GM12874 (cell line): ENCODE results near the gene COL1A2.

Source experiments
- CTCF ChIP-seq: IDR thresholded peaks from 2 replicates; pipeline ENCODE4 v1.5.1; 2011; ENCODE audit warnings: low read depth, mild to moderate bottlenecking, control low read depth, low read length, moderate library complexity; ENCODE audit not compliant: insufficient read depth

The COL1A2 gene

GRCh38 chr7:94425546-94425945 is 30.9 kb downstream of the COL1A2 start:
- no peak for TF ChIP-seq CTCF

DNA sequence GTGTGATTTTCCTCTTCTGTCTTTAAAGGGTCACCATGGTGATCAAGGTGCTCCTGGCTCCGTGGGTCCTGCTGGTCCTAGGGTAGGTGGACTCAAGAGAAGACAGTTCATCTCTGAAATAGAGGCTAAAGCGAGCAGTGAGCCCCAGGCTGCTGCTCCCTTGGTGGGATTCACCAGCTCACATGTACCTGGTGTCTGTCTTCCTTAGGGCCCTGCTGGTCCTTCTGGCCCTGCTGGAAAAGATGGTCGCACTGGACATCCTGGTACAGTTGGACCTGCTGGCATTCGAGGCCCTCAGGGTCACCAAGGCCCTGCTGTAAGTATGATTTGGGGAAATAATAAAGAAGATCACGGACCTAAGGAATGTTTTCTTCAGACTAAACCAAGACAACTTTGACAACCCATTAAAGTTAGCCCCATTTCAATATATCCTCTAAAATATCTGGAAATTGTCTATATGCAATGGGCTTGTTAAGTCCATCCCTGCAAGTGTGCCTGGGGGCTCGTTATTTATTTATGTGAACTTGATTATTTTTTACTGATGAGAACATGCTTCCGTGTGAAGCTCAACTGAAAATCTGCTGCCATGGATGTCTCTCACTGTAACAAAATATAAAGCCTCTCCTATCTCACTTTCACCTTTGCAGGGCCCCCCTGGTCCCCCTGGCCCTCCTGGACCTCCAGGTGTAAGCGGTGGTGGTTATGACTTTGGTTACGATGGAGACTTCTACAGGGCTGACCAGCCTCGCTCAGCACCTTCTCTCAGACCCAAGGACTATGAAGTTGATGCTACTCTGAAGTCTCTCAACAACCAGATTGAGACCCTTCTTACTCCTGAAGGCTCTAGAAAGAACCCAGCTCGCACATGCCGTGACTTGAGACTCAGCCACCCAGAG is 32.5 kb downstream of the COL1A2 start:
- TF ChIP-seq CTCF, result no peak

DNA sequence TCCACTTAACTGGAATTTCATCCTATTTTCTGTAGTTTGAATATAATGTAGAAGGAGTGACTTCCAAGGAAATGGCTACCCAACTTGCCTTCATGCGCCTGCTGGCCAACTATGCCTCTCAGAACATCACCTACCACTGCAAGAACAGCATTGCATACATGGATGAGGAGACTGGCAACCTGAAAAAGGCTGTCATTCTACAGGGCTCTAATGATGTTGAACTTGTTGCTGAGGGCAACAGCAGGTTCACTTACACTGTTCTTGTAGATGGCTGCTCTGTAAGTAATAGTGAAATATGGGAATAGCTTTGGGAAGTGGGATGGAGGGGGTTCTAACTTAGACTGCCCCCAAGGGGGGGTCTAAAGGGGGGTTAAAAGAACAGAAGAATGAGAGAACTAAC is 34.5 kb downstream of the COL1A2 start:
- TF ChIP-seq CTCF, result no peak

DNA sequence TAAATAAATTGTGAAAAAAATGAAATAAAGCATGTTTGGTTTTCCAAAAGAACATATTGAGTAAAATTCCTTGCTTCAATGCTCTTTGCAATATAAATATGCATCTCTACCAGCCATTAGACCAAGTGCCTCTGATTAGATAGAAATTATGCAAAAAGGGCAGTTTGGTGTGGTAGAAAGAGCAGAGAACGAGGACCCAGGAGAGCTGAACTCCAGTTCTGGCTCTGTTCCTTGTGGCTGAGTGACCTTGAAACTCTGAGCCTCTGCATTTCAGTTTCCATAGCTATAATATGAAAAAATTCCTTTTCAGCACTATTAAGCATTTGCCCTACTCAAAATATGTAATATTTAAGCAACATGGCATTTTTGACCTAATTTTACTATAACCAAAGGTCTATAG is 36.5 kb downstream of the COL1A2 start:
- no peak for TF ChIP-seq CTCF

GRCh38 chr7:94431619-94432280 is 37.1 kb downstream of the COL1A2 start:
- no peak for TF ChIP-seq CTCF

DNA sequence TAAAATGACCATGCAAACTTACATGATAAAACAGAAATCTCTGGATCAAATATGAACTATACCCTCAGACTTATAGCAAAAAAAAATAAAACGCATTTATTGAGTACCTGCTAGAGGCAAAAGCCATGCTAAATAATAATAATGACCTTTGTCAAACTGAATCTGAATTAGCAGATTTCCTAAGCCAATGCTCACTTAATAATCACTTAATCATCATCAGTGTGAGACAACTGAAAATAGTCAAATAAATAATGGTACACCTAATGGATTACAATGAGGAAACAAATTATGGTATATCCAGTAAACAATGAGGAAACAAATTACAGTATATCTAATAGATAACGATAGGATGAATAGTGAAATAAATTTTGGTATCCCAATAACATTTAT is 37.6 kb downstream of the COL1A2 start:
- no peak for TF ChIP-seq CTCF

DNA sequence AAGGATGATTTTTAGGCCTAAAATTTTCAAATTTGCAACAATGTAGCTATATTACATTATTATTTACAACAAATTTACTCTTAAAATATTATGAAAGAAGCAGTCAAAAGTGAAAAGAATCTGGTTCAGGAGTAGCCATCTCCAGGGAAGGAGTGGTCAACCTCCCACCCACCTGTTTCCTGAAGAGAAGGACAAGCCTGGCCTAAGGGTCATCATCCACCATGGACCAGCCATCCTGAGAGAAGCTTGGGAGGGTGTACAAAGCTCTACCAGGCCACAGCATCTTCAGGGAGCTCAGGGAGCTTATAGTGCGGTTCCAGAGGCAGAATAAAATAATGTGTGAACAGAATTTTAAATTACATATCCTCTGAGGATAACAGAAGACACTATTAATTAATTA is 38.1 kb downstream of the COL1A2 start:
- TF ChIP-seq CTCF, result no peak
